SK-N-SH (cell line): ENCODE data around the gene RPP14.

Source experiments
- ELF1 ChIP-seq: IDR thresholded peaks from 2 replicates; pipeline ENCODE4 v1.4.0; 2012
- GABPA ChIP-seq: IDR thresholded peaks from 2 replicates; pipeline ENCODE4 v1.4.0; 2012; ENCODE audit warnings: low read depth, mild to moderate bottlenecking
- RAD21 ChIP-seq: IDR thresholded peaks from 2 replicates; pipeline ENCODE4 v1.6.1; 2012; ENCODE audit warnings: mild to moderate bottlenecking, low read length
- REST ChIP-seq: IDR thresholded peaks from 2 replicates; pipeline ENCODE4 v1.6.1; 2012; ENCODE audit warnings: mild to moderate bottlenecking, low read depth, low read length, moderate library complexity
- SIN3A ChIP-seq: IDR thresholded peaks from 2 replicates; pipeline ENCODE4 v1.6.1; 2012; ENCODE audit warnings: low read depth, mild to moderate bottlenecking, low read length, moderate library complexity, borderline replicate concordance
- SMC3 ChIP-seq: IDR thresholded peaks from 2 replicates; pipeline ENCODE4 v1.6.1; 2012; ENCODE audit warnings: low read depth, low read length, improper control_type of control experiment
- TF ChIP-seq, protein P1 (sequence below): fragments of 200-600 bp; sonication (generic); IDR thresholded peaks from 2 replicates; pipeline ENCODE4 v1.6.1; 2017; ENCODE audit warnings: antibody characterized with exemption, mild to moderate bottlenecking, moderate library complexity

- TF ChIP-seq SMC3 (no peak), RAD21 (no peak), ELF1 (no peak), SIN3A (no peak), REST (no peak), GABPA (no peak)
- TF ChIP-seq, protein P1, sequence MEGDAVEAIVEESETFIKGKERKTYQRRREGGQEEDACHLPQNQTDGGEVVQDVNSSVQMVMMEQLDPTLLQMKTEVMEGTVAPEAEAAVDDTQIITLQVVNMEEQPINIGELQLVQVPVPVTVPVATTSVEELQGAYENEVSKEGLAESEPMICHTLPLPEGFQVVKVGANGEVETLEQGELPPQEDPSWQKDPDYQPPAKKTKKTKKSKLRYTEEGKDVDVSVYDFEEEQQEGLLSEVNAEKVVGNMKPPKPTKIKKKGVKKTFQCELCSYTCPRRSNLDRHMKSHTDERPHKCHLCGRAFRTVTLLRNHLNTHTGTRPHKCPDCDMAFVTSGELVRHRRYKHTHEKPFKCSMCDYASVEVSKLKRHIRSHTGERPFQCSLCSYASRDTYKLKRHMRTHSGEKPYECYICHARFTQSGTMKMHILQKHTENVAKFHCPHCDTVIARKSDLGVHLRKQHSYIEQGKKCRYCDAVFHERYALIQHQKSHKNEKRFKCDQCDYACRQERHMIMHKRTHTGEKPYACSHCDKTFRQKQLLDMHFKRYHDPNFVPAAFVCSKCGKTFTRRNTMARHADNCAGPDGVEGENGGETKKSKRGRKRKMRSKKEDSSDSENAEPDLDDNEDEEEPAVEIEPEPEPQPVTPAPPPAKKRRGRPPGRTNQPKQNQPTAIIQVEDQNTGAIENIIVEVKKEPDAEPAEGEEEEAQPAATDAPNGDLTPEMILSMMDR, result no peak
Measured at GRCh38 chr3:58349792-58350626, 44.0 kb downstream of the RPP14 start.
